ENCODE data around the gene CLIC3.

Gene CLIC3

GRCh38 chr9:136968333-136969127, 27.8 kb downstream of the CLIC3 start:
- no peak for DNase-seq (ENCODE audit: low read depth in 1 of 2, low spot score in 1 of 2)

- no peak for DNase-seq (ENCODE audit: low read depth in 1 of 2, low spot score in 1 of 2)
Observed at GRCh38 chr9:136965771-136966484, 30.4 kb downstream of the CLIC3 start.

- DNase-seq (ENCODE audit: low read depth in 1 of 2, low spot score in 1 of 2) = no peak
Observed at GRCh38 chr9:136964833-136965422, 31.4 kb downstream of the CLIC3 start.

GRCh38 chr9:136964171-136964689, 32.1 kb downstream of the CLIC3 start:
- no peak for DNase-seq (ENCODE audit: low read depth in 1 of 2, low spot score in 1 of 2)

- no peak for DNase-seq (ENCODE audit: low read depth in 1 of 2, low spot score in 1 of 2)
Observed at GRCh38 chr9:136963751-136964150, 32.6 kb downstream of the CLIC3 start.

- DNase-seq (ENCODE audit: low read depth in 1 of 2, low spot score in 1 of 2) = no peak
Observed at GRCh38 chr9:136963341-136963740, 33.0 kb downstream of the CLIC3 start.

GRCh38 chr9:136962701-136963248, 33.6 kb downstream of the CLIC3 start:
- DNase-seq (ENCODE audit: low read depth in 1 of 2, low spot score in 1 of 2) = no peak

GRCh38 chr9:136962163-136962562, 34.2 kb downstream of the CLIC3 start:
- no peak for DNase-seq (ENCODE audit: low read depth in 1 of 2, low spot score in 1 of 2)

GRCh38 chr9:136961279-136962065, 34.9 kb downstream of the CLIC3 start:
- DNase-seq (ENCODE audit: low read depth in 1 of 2, low spot score in 1 of 2) = no peak

- no peak for DNase-seq (ENCODE audit: low read depth in 1 of 2, low spot score in 1 of 2)
Observed at GRCh38 chr9:136960938-136961275, 35.5 kb downstream of the CLIC3 start.

- DNase-seq (ENCODE audit: low read depth in 1 of 2, low spot score in 1 of 2) = no peak
Observed at GRCh38 chr9:136960212-136960937, 36.0 kb downstream of the CLIC3 start.

- DNase-seq (ENCODE audit: low read depth in 1 of 2, low spot score in 1 of 2) = no peak
Observed at GRCh38 chr9:136958898-136959850, 37.2 kb downstream of the CLIC3 start.

- DNase-seq (ENCODE audit: low read depth in 1 of 2, low spot score in 1 of 2) = no peak
Observed at GRCh38 chr9:136958473-136958872, 37.9 kb downstream of the CLIC3 start.

- DNase-seq (ENCODE audit: low read depth in 1 of 2, low spot score in 1 of 2) = no peak
Observed at GRCh38 chr9:136957901-136958300, 38.5 kb downstream of the CLIC3 start.

GRCh38 chr9:136957461-136957860, 38.9 kb downstream of the CLIC3 start:
- DNase-seq (ENCODE audit: low read depth in 1 of 2, low spot score in 1 of 2) = no peak

- no peak for DNase-seq (ENCODE audit: low read depth in 1 of 2, low spot score in 1 of 2)
Observed at GRCh38 chr9:136956604-136957003, 39.8 kb downstream of the CLIC3 start.

GRCh38 chr9:136955943-136956335, 40.4 kb downstream of the CLIC3 start:
- no peak for DNase-seq (ENCODE audit: low read depth in 1 of 2, low spot score in 1 of 2)

GRCh38 chr9:136955202-136955942, 41.0 kb downstream of the CLIC3 start:
- no peak for DNase-seq (ENCODE audit: low read depth in 1 of 2, low spot score in 1 of 2)

Data from stimulated activated CD4-positive, alpha-beta T cell treated with anti-CD3 and anti-CD28 coated beads, Interleukin-15, amount 100 ng/mL, for 1 hour (primary cell).